Stimulated activated CD8-positive, alpha-beta memory T cell treated with anti-CD3 and anti-CD28 coated beads, Interleukin-12 subunit alpha, Interleukin-12 subunit beta, amount 100 ng/mL, for 4 hours (primary cell): ENCODE results near the gene GZF1.

Source experiments
- DNase-seq: peaks from one replicate; pipeline ENCODE4 v3.0.0-alpha.2; 2020; ENCODE audit warnings: low read depth

GZF1 gene

GRCh38 chr20:23361476-23362391 lies at the start of gene GZF1:
TSS of gene GZF1 (plus strand) at chr20:23362182. CDS start at chr20:23364384, 2,202 bp downstream.
- peak; percentile 99 for DNase-seq

- DNase-seq: no peak
Measured at GRCh38 chr20:23313271-23313670, 48.7 kb upstream of the GZF1 start.

- no peak for DNase-seq
Measured at GRCh38 chr20:23314699-23315098, 47.3 kb upstream of the GZF1 start.

- no peak for DNase-seq
Measured at GRCh38 chr20:23315099-23315498, 46.9 kb upstream of the GZF1 start.

GRCh38 chr20:23316626-23317025 lies 45.4 kb upstream of the GZF1 start:
- no peak for DNase-seq

- DNase-seq: no peak
Measured at GRCh38 chr20:23317081-23317480, 44.9 kb upstream of the GZF1 start.

- no peak for DNase-seq
Measured at GRCh38 chr20:23318347-23318746, 43.6 kb upstream of the GZF1 start.

- DNase-seq: no peak
Measured at GRCh38 chr20:23320317-23320716, 41.7 kb upstream of the GZF1 start.

GRCh38 chr20:23325107-23325506 lies 36.9 kb upstream of the GZF1 start:
- DNase-seq: no peak

- no peak for DNase-seq
Measured at GRCh38 chr20:23326774-23327173, 35.2 kb upstream of the GZF1 start.

GRCh38 chr20:23327617-23328333 lies 34.2 kb upstream of the GZF1 start:
- DNase-seq: no peak

GRCh38 chr20:23331450-23332350 lies 30.3 kb upstream of the GZF1 start:
- DNase-seq: no peak

GRCh38 chr20:23332467-23332866 lies 29.5 kb upstream of the GZF1 start:
- DNase-seq: no peak

- no peak for DNase-seq
Measured at GRCh38 chr20:23334111-23334510, 27.9 kb upstream of the GZF1 start.

- no peak for DNase-seq
Measured at GRCh38 chr20:23335521-23335920, 26.5 kb upstream of the GZF1 start.

- DNase-seq: no peak
Measured at GRCh38 chr20:23336476-23336875, 25.5 kb upstream of the GZF1 start.

GRCh38 chr20:23337312-23337711 lies 24.7 kb upstream of the GZF1 start:
- no peak for DNase-seq

GRCh38 chr20:23339986-23340385 lies 22.0 kb upstream of the GZF1 start:
- no peak for DNase-seq

GRCh38 chr20:23340524-23340923 lies 21.5 kb upstream of the GZF1 start:
- no peak for DNase-seq

GRCh38 chr20:23341073-23341472 lies 20.9 kb upstream of the GZF1 start:
- no peak for DNase-seq

- DNase-seq: no peak
Measured at GRCh38 chr20:23343590-23343989, 18.4 kb upstream of the GZF1 start.

- DNase-seq: no peak
Measured at GRCh38 chr20:23344336-23344735, 17.6 kb upstream of the GZF1 start.
